GM12891 (cell line): ENCODE data around the gene TCAF2. TPM values are rescaled to one million over a fixed set of nuclear protein-coding genes. Genes with fewer than 3 reads are reported as not detected.
"Not testable (repeated sequence)": the region's sequence is repeated elsewhere in the genome, so short reads cannot be mapped to it uniquely, and the experiment has no call there.

ENCODE experiments used
- DNase-seq: peaks from one replicate; pipeline ENCODE4 v3.0.0; 2011; ENCODE audit warnings: low spot score; ENCODE audit not compliant: insufficient read length
- FAIRE-seq: peaks from 2 replicates; lab custom pipeline; 2011; peaks lifted over from hg19 to GRCh38; lab: Jason Lieb, UNC
- polyA plus RNA-seq: library from polyadenylated mRNA; unstranded; fragments of >200 nt; gene quantifications from one replicate; pipeline ENCODE4 v1.2.1, GENCODE V29; 2012; ENCODE audit warnings: low read depth, missing spikeins, inconsistent platforms; ENCODE audit not compliant: missing spikeins

The TCAF2 gene
- polyA plus RNA-seq = 4.4 TPM

- DNase-seq = not testable (repeated sequence)
Measured at GRCh38 chr7:143620646-143621045, at the start of gene TCAF2. TSS of gene TCAF2 (plus strand) at chr7:143620974.

GRCh38 chr7:143571501-143571900 lies 49.3 kb upstream of the TCAF2 start, which contains the start of gene CTAGE15:
TSS of gene CTAGE15 (plus strand) at chr7:143571801. CDS start at chr7:143571818, 17 bp downstream.
- not testable (repeated sequence) for DNase-seq, FAIRE-seq

More at GRCh38 chr7:143620646-143621045, at the start of gene TCAF2:
- peak; percentile 83 for FAIRE-seq

- DNase-seq, FAIRE-seq: not testable (repeated sequence)
Measured at GRCh38 chr7:143588183-143588582, 32.6 kb upstream of the TCAF2 start.

GRCh38 chr7:143589897-143590296 lies 30.9 kb upstream of the TCAF2 start:
- not testable (repeated sequence) for FAIRE-seq, DNase-seq

GRCh38 chr7:143598086-143598485 lies 22.7 kb upstream of the TCAF2 start:
- not testable (repeated sequence) for DNase-seq, FAIRE-seq

GRCh38 chr7:143603549-143603948 lies 17.2 kb upstream of the TCAF2 start:
- DNase-seq, FAIRE-seq: not testable (repeated sequence)

GRCh38 chr7:143606088-143606487 lies 14.7 kb upstream of the TCAF2 start:
- not testable (repeated sequence) for DNase-seq, FAIRE-seq

- not testable (repeated sequence) for FAIRE-seq, DNase-seq
Measured at GRCh38 chr7:143615545-143615944, 5.2 kb upstream of the TCAF2 start.

GRCh38 chr7:143617204-143617603 lies 3.6 kb upstream of the TCAF2 start:
- FAIRE-seq = not testable (repeated sequence)

GRCh38 chr7:143620058-143620457 lies 716 bp upstream of the TCAF2 start:
- not testable (repeated sequence) for DNase-seq
- peak; percentile 48 for FAIRE-seq

More at GRCh38 chr7:143617204-143617603, 3.6 kb upstream of the TCAF2 start:
- not testable (repeated sequence) for DNase-seq

GRCh38 chr7:143621175-143621574 lies 401 bp downstream of the TCAF2 start:
- peak; percentile 64 for FAIRE-seq

GRCh38 chr7:143622130-143622529 lies 1.4 kb downstream of the TCAF2 start:
- not testable (repeated sequence) for FAIRE-seq, DNase-seq

More at GRCh38 chr7:143621175-143621574, 401 bp downstream of the TCAF2 start:
- DNase-seq = not testable (repeated sequence)

- DNase-seq, FAIRE-seq: not testable (repeated sequence)
Measured at GRCh38 chr7:143630653-143631052, 9.9 kb downstream of the TCAF2 start.

- FAIRE-seq, DNase-seq: not testable (repeated sequence)
Measured at GRCh38 chr7:143632506-143632905, 11.7 kb downstream of the TCAF2 start.

GRCh38 chr7:143633013-143633618 lies 12.3 kb downstream of the TCAF2 start:
- FAIRE-seq = not testable (repeated sequence)

GRCh38 chr7:143635364-143636240 lies 14.8 kb downstream of the TCAF2 start:
- not testable (repeated sequence) for FAIRE-seq, DNase-seq

More at GRCh38 chr7:143633013-143633618, 12.3 kb downstream of the TCAF2 start:
- DNase-seq = not testable (repeated sequence)

GRCh38 chr7:143639372-143639771 lies 18.6 kb downstream of the TCAF2 start:
- not testable (repeated sequence) for FAIRE-seq

GRCh38 chr7:143640528-143641189 lies 19.9 kb downstream of the TCAF2 start:
- DNase-seq, FAIRE-seq: not testable (repeated sequence)

More at GRCh38 chr7:143639372-143639771, 18.6 kb downstream of the TCAF2 start:
- DNase-seq = not testable (repeated sequence)

GRCh38 chr7:143646598-143646997 lies 25.8 kb downstream of the TCAF2 start:
- FAIRE-seq, DNase-seq: not testable (repeated sequence)
